K562 (cell line): ENCODE results near the gene CPNE2.

ENCODE experiments used
- POLR2A ChIP-seq: fragments of 450-650 bp; conservative IDR thresholded peaks from 2 replicates; pipeline ENCODE4 v1.6.1; 2016
- RBM39 ChIP-seq: fragments of 200-400 bp; formaldehyde crosslinking; optimal IDR thresholded peaks from 2 replicates; pipeline ENCODE3; 2018; ENCODE audit warnings: low read depth, low read length
- TCF7 ChIP-seq: sonication (generic); IDR thresholded peaks from 2 replicates; pipeline ENCODE4 v1.6.1; 2016; ENCODE audit warnings: antibody characterized with exemption, borderline replicate concordance

GRCh38 chr16:57126411-57126810, 34.0 kb downstream of the CPNE2 start:
- TF ChIP-seq POLR2A (no peak), TCF7 (no peak), RBM39 (no peak)
